Body of pancreas (tissue), 4 donors: ENCODE measurements around the gene ANKRD30A.

Experiments used
- CTCF ChIP-seq, 7 experiments: fragments of 450-650 bp in 4 of 7; fragments of 200-600 bp in 3 of 7; sonication (generic) in 3 of 7; IDR thresholded peaks; one replicate each; pipeline ENCODE4 v1.5.1; 2016 to 2019; ENCODE audit warnings: antibody characterized with exemption in 7 of 7
- POLR2A ChIP-seq, 3 donors: fragments of 450-650 bp; IDR thresholded peaks; one replicate each; pipeline ENCODE4 v1.6.1; 2016; ENCODE audit warnings: antibody characterized with exemption in 3 of 3, mild to moderate bottlenecking in 2 of 3

- TF ChIP-seq CTCF (IDR thresholded peaks at IDR 0.05) (no peak), POLR2A (IDR thresholded peaks at IDR 0.05) (no peak)
Measured at GRCh38 chr10:37401225-37401624, 275.8 kb downstream of the ANKRD30A start.
